Measurements from ENCODE around the gene MDM2.

DNA sequence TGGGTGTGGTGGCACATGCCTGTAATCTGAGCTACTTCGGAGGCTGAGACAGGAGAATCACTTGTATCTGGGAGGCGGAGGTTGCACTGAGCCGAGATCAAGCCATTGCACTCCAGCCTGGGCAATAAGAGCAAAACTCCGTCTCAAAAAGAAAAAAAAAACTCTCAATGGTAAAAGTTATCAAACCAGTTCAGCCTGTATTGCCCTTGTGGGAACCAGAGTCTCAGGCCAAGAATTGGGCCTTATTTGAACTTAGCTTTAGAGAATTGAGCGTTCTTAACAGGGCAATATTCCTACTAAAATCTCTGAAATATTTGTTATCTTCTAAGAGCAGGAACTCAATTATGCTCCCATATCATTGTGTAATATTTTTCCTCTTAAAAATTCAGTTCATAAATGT is 7.7 kb upstream of the MDM2 start:
- TF ChIP-seq CTCF (IDR thresholded peaks at IDR 0.05) (no peak), POLR2A (IDR thresholded peaks at IDR 0.05) (no peak)
